Astrocyte (in vitro differentiated cells and primary cell): ENCODE measurements around the gene CMIP.

Source experiments
- EZH2 ChIP-seq: IDR thresholded peaks from 2 replicates; pipeline ENCODE4 v1.6.1; 2012; ENCODE audit warnings: mild to moderate bottlenecking, low read length, inconsistent platforms; ENCODE audit not compliant: insufficient read depth
- TF ChIP-seq, protein P1 (sequence below): IDR thresholded peaks from 2 replicates; pipeline ENCODE4 v1.5.1; 2011; ENCODE audit warnings: low read depth, mild to moderate bottlenecking, inconsistent platforms, low read length, moderate library complexity; ENCODE audit not compliant: insufficient read depth

DNA sequence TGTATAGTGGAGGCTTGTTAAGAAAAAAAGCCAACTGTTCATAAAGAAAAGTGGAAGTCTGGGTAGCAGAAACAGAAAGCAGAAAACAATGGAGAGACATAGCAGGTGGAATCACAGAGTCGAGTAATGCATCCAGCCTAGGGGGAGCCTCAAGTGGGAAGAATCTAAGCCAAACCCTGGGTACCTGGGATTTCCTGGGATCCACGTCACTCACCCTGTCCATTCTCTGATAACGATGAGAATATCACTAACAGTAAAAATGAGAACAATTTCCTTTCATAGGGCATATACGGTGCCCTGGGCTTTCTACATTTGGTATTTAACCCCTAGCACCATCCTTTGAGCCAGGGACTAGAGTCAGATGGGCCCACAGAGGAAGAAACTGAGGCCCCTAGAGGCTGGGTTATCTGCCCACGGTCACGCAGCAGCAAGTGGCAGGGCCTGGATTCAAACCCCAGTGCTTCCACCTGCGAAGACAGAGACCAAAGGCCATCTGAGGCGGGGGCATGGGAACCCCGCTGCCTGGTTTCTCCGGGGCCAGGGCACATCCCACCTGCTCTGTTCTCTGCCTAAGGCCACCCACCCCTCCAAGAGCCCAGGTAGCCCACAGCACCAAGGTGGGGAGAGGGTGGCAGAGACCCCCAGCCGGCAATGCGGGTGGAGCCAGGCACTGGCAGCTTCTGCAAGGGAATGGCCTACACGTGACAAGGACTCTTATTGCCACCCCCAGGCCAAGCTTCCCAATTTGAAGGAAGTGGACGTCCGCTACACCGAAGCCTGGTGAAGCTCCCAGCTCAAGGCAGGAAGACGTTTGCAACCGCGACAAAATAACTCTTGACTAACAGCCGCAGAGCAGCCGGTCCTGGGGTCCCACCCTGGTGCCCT, 264.6 kb downstream of the CMIP start:
- TF ChIP-seq, protein P1, sequence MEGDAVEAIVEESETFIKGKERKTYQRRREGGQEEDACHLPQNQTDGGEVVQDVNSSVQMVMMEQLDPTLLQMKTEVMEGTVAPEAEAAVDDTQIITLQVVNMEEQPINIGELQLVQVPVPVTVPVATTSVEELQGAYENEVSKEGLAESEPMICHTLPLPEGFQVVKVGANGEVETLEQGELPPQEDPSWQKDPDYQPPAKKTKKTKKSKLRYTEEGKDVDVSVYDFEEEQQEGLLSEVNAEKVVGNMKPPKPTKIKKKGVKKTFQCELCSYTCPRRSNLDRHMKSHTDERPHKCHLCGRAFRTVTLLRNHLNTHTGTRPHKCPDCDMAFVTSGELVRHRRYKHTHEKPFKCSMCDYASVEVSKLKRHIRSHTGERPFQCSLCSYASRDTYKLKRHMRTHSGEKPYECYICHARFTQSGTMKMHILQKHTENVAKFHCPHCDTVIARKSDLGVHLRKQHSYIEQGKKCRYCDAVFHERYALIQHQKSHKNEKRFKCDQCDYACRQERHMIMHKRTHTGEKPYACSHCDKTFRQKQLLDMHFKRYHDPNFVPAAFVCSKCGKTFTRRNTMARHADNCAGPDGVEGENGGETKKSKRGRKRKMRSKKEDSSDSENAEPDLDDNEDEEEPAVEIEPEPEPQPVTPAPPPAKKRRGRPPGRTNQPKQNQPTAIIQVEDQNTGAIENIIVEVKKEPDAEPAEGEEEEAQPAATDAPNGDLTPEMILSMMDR: no peak
- no peak for TF ChIP-seq EZH2
